RWPE1 (cell line): Measurements from ENCODE around the gene PRDM7.
A peak's percentile ranks its signal among the peaks of the same experiment; 100 is the strongest.
"Not testable (repeated sequence)": the region's sequence is repeated elsewhere in the genome, so short reads cannot be mapped to it uniquely, and the experiment has no call there.

Experiments
- CTCF ChIA-PET: fragments of 350-600 bp; sonication (Branson Sonifier 250); formaldehyde crosslinking; extraction: SDS; loops from one replicate; lab custom pipeline; 2021; lab: Yijun Ruan, JAX
- POLR2A ChIA-PET: fragments of 400-600 bp; formaldehyde crosslinking; extraction: SDS; loops from one replicate; lab custom pipeline; 2020; ENCODE audit warnings: antibody characterized with exemption; ENCODE audit not compliant: low non-redundant PET; lab: Yijun Ruan, JAX
- DNase-seq: peaks from one replicate; pipeline ENCODE4 v3.0.0; 2012; ENCODE audit warnings: low spot score
- H3K27ac ChIP-seq: fragments of 450-650 bp; 2 replicates; pipeline ENCODE4 v1.5.1; 2017
- CTCF ChIP-seq: fragments of 450-650 bp; conservative IDR thresholded peaks from 2 replicates; pipeline ENCODE4 v1.5.1; 2017; ENCODE audit warnings: low read depth, mild to moderate bottlenecking

The PRDM7 gene

GRCh38 chr16:90092781-90093180, 15.7 kb upstream of the PRDM7 start:
- H3K27ac ChIP-seq, DNase-seq, CTCF ChIA-PET, POLR2A ChIA-PET: not testable (repeated sequence)

GRCh38 chr16:90084215-90084950, 7.3 kb upstream of the PRDM7 start:
- ChIA-PET POLR2A (no interaction called here), CTCF (interaction anchor here (0.6 kb wide), 1 partner anchor 176 kb away, joined by 5 read pairs; no protein-coding TSS in a partner anchor)
- DNase-seq = no peak
- no peak overlapping the region for H3K27ac ChIP-seq
- no peak for TF ChIP-seq CTCF

GRCh38 chr16:90083139-90083538, 6.0 kb upstream of the PRDM7 start:
- no peak for DNase-seq
- H3K27ac ChIP-seq = no peak overlapping the region
- ChIA-PET POLR2A (no interaction called here), CTCF (interaction anchor here (0.6 kb wide), 1 partner anchor 754 kb away, joined by 3 read pairs; no protein-coding TSS in a partner anchor)
- TF ChIP-seq CTCF = no peak

- peak overlapping the region; percentile 83 for H3K27ac ChIP-seq
- POLR2A ChIA-PET = no interaction called here
- CTCF ChIA-PET = interaction anchor here (0.5 to 1.4 kb wide), 5 partner anchors 11 to 109 kb away, joined by 3 to 6 read pairs (median 4); no protein-coding TSS in a partner anchor
- DNase-seq = no peak
- no peak for TF ChIP-seq CTCF
Measured at GRCh38 chr16:90081606-90081970, 4.5 kb upstream of the PRDM7 start.

GRCh38 chr16:90078579-90078895, 1.4 kb upstream of the PRDM7 start:
- POLR2A ChIA-PET = no interaction called here
- CTCF ChIA-PET = no interaction called here
- H3K27ac ChIP-seq = no peak overlapping the region
- DNase-seq = no peak
- no peak for TF ChIP-seq CTCF

GRCh38 chr16:90077757-90078578, 837 bp upstream of the PRDM7 start:
- ChIA-PET POLR2A (no interaction called here), CTCF (interaction anchor here (1.3 kb wide), 1 partner anchor 372 kb away, joined by 6 read pairs; no protein-coding TSS in a partner anchor)
- no peak for DNase-seq
- no peak for TF ChIP-seq CTCF
- peak overlapping the region; percentile 70 for H3K27ac ChIP-seq
